ENCODE measurements around the gene NOL4L. TPM values are rescaled to one million over a fixed set of nuclear protein-coding genes. Genes with fewer than 3 reads are reported as not detected.

Gene NOL4L
- total and polyA plus RNA-seq, 11 donors: 2.6 to 15.0 (median 6.7) TPM

DNA sequence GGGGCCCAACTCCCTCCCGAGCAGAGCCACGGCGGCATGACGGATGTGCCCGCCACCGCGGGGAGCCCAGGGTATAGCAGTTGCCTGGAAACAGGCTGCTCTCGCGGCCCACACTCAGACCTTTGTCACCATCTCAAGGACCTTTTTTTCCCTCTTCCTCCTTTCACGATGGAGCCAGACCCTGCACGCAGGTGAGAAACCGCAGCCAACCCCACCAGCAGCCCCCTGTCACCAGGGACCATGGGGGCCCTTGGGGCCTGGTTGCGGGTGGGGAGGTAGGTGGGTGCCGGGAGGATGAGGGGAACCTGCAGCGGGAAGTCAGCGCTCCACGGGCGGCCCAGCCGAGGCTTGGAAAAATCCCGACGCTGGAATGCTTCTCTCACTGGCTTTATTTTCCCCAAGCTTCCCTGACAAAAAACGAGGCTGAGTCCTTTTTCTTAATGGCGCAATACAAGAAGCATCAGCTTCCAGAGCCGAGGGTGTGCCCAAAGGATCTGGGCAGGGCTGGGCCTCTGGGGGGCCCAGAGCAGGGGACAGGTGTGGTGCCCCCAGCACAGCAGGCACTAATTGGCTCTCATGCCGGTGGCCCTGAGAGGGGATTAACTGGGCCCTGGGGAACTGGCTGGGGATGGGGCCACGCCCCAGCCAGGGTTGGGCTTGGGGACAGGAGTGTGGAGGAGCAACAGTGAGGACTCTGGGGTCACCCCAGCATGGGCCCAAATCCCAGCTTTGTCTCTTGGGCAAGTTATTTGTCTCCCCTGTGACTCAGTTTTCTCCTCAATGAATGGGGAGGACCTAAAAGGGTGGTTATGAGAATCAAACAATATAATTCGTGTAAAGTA is 23.9 kb downstream of the NOL4L start:
- H3K4me1 ChIP-seq: peaks cover 0 to 28% (median 0%) of the 10 kb centered on the region in 12 donors
- no peak overlapping the region for H3K4me3 ChIP-seq
- no peak overlapping the region for H3K27ac ChIP-seq
- 55 to 66% (median 59%) methylated on average over 25 to 27 of the region's 27 CpGs for WGBS, 4 donors
- H3K9me3 ChIP-seq: no peaks in the 10 kb centered on the region
- H3K36me3 ChIP-seq: no peaks in the 10 kb centered on the region
- DNase-seq (no peak), ATAC-seq (no peak)
- no peaks in the 10 kb centered on the region for H3K27me3 ChIP-seq
- intact Hi-C loops (cut with DNase I): no loop called here
- TF ChIP-seq, protein P1, sequence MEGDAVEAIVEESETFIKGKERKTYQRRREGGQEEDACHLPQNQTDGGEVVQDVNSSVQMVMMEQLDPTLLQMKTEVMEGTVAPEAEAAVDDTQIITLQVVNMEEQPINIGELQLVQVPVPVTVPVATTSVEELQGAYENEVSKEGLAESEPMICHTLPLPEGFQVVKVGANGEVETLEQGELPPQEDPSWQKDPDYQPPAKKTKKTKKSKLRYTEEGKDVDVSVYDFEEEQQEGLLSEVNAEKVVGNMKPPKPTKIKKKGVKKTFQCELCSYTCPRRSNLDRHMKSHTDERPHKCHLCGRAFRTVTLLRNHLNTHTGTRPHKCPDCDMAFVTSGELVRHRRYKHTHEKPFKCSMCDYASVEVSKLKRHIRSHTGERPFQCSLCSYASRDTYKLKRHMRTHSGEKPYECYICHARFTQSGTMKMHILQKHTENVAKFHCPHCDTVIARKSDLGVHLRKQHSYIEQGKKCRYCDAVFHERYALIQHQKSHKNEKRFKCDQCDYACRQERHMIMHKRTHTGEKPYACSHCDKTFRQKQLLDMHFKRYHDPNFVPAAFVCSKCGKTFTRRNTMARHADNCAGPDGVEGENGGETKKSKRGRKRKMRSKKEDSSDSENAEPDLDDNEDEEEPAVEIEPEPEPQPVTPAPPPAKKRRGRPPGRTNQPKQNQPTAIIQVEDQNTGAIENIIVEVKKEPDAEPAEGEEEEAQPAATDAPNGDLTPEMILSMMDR (IDR thresholded peaks at IDR 0.05): no peak
- TF ChIP-seq POLR2A (IDR thresholded peaks at IDR 0.05): no peak

DNA sequence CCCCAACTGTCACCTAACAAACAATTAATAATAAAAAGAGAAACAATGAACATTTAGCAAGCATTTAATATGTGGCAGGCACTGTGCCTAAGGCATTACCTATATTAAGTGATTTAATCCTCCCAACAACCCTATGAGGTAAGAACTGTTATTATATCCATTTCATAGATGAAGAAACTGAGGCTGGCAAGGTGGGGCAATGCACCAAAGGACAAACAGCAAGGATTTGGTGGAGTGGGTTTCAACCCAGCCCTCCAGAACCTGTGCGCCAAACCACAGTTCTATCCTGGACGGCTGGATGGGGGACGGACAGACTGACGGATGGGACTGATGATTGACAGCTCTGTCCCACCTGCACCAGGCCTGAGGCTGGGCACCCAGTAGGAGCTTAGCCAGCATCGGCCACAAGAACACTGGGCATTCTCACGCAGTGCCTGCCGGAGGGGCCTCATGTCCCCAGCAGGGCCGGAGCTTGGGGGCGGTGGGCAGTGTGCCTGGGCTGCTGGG is 24.6 kb downstream of the NOL4L start:
- 83 to 96% (median 87%) methylated on average over 6 to 9 of the region's 9 CpGs for WGBS, 4 donors
- H3K9me3 ChIP-seq: no peaks in the 10 kb centered on the region
- H3K36me3 ChIP-seq: no peaks in the 10 kb centered on the region
- H3K27me3 ChIP-seq: no peaks in the 10 kb centered on the region
- no peak overlapping the region for H3K4me3 ChIP-seq
- peaks cover 0 to 21% (median 0%) of the 10 kb centered on the region in 12 donors for H3K4me1 ChIP-seq
- no peak overlapping the region for H3K27ac ChIP-seq
- DNase-seq (no peak), ATAC-seq (no peak)
- TF ChIP-seq POLR2A (IDR thresholded peaks at IDR 0.05): no peak
- TF ChIP-seq, protein P1 (IDR thresholded peaks at IDR 0.05): no peak
- intact Hi-C loops (cut with DNase I): no loop called here

DNA sequence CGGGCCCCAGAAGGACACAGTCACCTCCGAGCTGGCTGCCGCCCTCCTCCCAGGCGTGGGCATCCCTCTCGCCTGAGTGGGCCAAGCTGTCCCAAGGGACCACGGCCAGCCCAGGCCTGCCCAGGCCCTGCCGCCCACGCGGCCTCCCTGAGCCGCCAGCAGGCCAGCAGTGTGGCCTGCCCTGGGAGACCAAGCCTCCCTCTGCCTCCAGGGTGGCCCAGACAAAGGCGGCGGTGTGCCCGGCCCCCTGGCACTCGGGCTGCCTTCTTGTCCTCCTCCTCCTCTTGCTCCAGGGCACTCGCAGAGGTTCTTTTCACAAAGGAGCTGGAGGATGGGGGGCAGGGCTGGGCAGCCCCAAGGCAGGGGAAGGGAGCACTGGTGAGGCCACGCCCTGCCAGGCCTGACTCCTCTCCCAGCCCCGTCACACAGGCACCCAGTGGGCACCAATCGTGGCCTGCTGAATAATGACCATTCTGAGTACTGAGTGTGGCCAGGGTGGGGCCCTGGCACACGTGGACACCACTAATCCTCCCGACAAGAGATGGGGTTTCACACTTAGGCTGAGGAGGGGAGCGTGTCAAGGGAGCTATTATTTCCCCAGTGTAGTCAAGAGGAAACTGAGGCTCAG is 25.3 kb downstream of the NOL4L start:
- intact Hi-C loops (cut with DNase I): no loop called here
- Histone ChIP-seq H3K36me3 (no peaks in the 10 kb centered on the region), H3K9me3 (no peaks in the 10 kb centered on the region), H3K27ac (no peak overlapping the region), H3K4me3 (no peak overlapping the region), H3K4me1 (peaks cover 0 to 15% (median 0%) of the 10 kb centered on the region in 12 donors), H3K27me3 (no peaks in the 10 kb centered on the region)
- WGBS, 4 donors: 86 to 91% (median 90%) methylated on average over 10 to 21 of the region's 21 CpGs
- TF ChIP-seq, protein P1 (IDR thresholded peaks at IDR 0.05): no peak
- no peak for TF ChIP-seq POLR2A (IDR thresholded peaks at IDR 0.05)
- peak in 1 of 4 donors; percentile 19 for ATAC-seq
- DNase-seq: peak in 1 of 5 donors; percentile 51

DNA sequence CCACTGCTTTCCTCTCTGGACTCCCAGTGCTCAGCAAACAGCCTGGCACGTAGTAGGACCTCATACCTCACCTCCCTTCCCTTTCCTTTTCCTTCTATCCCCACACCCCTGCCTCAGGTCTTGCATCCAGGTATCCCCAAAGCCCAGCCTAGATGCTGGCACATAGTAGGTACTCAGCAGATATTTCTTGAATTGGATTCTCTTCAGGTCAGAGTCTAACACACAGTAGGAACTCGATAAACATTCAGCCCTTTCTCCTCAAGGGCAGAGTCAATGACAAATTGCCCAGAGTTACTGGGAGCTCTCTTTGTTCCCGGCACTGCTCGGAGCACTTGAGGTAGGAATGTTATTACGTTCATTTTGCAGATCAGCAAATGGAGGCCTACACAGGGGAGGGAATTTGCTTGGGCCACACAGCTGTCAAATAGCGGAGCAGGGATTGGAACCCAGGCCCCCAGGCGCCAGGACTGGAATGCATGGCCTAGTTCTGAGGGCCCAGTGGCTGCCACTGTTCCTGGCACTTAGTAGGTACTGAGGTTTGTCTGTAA is 25.9 kb downstream of the NOL4L start:
- WGBS, 4 donors: 83 to 88% (median 87%) methylated on average over 7 of the region's 7 CpGs
- Histone ChIP-seq H3K27me3 (no peaks in the 10 kb centered on the region), H3K36me3 (no peaks in the 10 kb centered on the region), H3K9me3 (no peaks in the 10 kb centered on the region), H3K4me1 (peaks cover 0 to 15% (median 0%) of the 10 kb centered on the region in 12 donors), H3K27ac (no peak overlapping the region), H3K4me3 (no peak overlapping the region)
- TF ChIP-seq, protein P1 (IDR thresholded peaks at IDR 0.05): no peak
- no peak for TF ChIP-seq POLR2A (IDR thresholded peaks at IDR 0.05)
- DNase-seq (no peak), ATAC-seq (no peak)
- intact Hi-C loops (cut with DNase I): no loop called here
